HG03064 (cell line): Measurements from ENCODE around the gene RNU5D-1.

Experiments used
- ATAC-seq: cut with Tn5 transposase; IDR thresholded peaks from one replicate; pipeline ENCODE4 v1.9.1; 2021; ENCODE audit warnings: low read depth; ENCODE audit not compliant: unreplicated experiment

The RNU5D-1 gene

GRCh38 chr1:44733784-44734183 lies 2.8 kb upstream of the RNU5D-1 start:
- ATAC-seq = no peak

- no peak for ATAC-seq
These were observed 2.4 kb upstream of the RNU5D-1 start for GRCh38 chr1:44733365-44733764.

GRCh38 chr1:44724955-44725698 lies 5.8 kb downstream of the RNU5D-1 start:
- ATAC-seq = no peak

- ATAC-seq = no peak
These were observed 6.5 kb downstream of the RNU5D-1 start for GRCh38 chr1:44724296-44724954.

GRCh38 chr1:44723496-44724295 lies 7.3 kb downstream of the RNU5D-1 start:
- ATAC-seq = no peak

- ATAC-seq = no peak
These were observed 7.9 kb downstream of the RNU5D-1 start for GRCh38 chr1:44723064-44723463.

- ATAC-seq = peak; percentile 73
These were observed 9.2 kb downstream of the RNU5D-1 start for GRCh38 chr1:44721485-44722361.

- no peak for ATAC-seq
These were observed 10.7 kb downstream of the RNU5D-1 start for GRCh38 chr1:44720281-44720680.

GRCh38 chr1:44719318-44719717 lies 11.7 kb downstream of the RNU5D-1 start:
- no peak for ATAC-seq

GRCh38 chr1:44718091-44718490 lies 12.9 kb downstream of the RNU5D-1 start:
- no peak for ATAC-seq

- no peak for ATAC-seq
These were observed 13.3 kb downstream of the RNU5D-1 start for GRCh38 chr1:44717653-44718052.

GRCh38 chr1:44717156-44717555 lies 13.8 kb downstream of the RNU5D-1 start:
- no peak for ATAC-seq

- ATAC-seq = no peak
These were observed 15.9 kb downstream of the RNU5D-1 start for GRCh38 chr1:44714944-44715571.

GRCh38 chr1:44714532-44714931 lies 16.4 kb downstream of the RNU5D-1 start:
- no peak for ATAC-seq

- no peak for ATAC-seq
These were observed 17.6 kb downstream of the RNU5D-1 start for GRCh38 chr1:44713321-44713781.

- no peak for ATAC-seq
These were observed 22.8 kb downstream of the RNU5D-1 start for GRCh38 chr1:44707959-44708831.

- no peak for ATAC-seq
These were observed 23.7 kb downstream of the RNU5D-1 start for GRCh38 chr1:44707112-44707881.

- no peak for ATAC-seq
These were observed 25.0 kb downstream of the RNU5D-1 start for GRCh38 chr1:44705938-44706337.
